GM21528 (cell line): ENCODE results near the gene WRAP73.
A peak's percentile ranks its signal among the peaks of the same experiment; 100 is the strongest.

Experiments
- ATAC-seq: cut with Tn5 transposase; IDR thresholded peaks from one replicate; pipeline ENCODE4 v1.9.1; 2021; ENCODE audit warnings: mild to moderate bottlenecking, moderate library complexity; ENCODE audit not compliant: unreplicated experiment, low FRiP score

The WRAP73 gene, protein sequence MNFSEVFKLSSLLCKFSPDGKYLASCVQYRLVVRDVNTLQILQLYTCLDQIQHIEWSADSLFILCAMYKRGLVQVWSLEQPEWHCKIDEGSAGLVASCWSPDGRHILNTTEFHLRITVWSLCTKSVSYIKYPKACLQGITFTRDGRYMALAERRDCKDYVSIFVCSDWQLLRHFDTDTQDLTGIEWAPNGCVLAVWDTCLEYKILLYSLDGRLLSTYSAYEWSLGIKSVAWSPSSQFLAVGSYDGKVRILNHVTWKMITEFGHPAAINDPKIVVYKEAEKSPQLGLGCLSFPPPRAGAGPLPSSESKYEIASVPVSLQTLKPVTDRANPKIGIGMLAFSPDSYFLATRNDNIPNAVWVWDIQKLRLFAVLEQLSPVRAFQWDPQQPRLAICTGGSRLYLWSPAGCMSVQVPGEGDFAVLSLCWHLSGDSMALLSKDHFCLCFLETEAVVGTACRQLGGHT

GRCh38 chr1:3649342-3650247 lies at the start of gene WRAP73:
Gene WRAP73 (minus strand): TSS chr1:3650103. CDS start chr1:3649999, 104 bp downstream.
- ATAC-seq: peak; percentile 69

DNA sequence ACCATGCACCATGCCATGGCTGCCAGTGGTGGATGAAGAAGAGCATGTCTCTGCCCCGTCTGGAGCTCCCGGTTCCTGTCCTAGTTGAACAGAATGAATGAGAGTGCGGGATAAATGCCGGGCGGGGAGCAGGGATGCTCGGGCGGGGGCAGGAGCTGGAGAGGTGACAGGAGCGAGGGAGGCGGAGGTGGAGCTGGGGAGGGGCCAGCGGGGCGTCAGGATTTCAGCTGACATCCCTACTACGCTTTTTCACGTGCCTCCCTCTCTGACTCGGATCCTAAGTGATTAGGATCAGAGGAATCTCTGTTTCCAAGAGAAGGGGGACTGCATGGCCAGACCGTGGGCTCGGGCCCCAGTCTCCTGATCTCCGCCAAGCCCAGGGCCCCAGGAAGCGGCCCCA lies 49.7 kb upstream of the WRAP73 start:
- no peak for ATAC-seq

DNA sequence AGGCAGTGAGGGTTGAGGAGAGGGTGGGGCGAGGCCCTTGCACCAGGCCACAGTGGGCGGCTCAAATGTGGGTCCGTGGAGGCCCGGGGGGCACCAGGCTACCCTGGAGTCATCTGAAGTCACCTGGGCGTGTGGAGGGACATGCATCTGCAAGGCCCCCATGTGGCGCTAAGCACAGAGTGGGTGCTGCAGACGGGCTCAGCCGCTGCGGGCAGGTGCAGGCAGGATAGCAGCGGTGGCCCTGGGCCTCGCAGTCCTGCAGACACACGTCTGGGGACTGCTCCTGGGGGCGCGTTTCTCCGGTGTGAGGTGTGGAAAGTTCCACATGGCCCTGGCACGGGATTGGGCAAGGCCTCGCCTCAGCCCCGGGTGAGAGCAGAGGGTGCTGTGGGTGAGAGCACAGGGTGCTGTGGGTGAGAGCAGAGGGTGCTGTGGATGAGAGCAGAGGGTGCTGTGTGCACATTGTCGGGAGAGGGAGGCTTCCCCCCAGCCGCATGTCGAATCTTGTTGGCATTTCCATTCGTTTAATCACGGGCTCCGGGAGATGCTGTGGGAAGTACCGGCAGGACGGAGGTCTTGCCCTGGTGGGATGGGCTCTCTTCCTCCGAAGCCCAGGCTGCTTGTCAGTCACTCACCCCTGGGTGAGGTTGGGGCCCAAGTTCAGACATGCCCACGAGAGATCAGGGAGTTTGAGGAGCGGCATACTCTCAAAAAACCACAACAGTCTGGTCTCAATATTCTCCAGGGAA lies 48.9 kb upstream of the WRAP73 start:
- no peak for ATAC-seq

- no peak for ATAC-seq
Measured at GRCh38 chr1:3697810-3698209, 47.9 kb upstream of the WRAP73 start.

DNA sequence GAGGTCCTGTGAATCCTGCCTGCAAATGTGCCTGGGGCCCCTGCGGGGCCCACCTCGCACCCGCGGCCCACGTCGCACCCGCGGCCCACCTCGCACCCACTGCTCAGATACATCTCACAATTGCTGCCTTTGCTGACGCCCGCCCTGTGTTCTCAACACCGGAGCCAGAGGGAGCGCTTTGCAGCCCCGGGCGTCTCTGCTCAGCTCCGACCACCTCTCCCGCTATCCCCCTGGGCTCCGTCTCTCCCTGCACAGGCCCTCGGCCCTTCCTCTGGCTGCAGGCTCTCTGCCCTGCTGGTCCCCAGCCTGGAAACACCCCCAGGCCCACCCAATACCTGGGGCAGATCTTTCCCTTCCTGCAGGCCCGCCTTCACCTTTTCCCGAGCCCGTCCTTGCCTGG lies 47.2 kb upstream of the WRAP73 start:
- no peak for ATAC-seq

DNA sequence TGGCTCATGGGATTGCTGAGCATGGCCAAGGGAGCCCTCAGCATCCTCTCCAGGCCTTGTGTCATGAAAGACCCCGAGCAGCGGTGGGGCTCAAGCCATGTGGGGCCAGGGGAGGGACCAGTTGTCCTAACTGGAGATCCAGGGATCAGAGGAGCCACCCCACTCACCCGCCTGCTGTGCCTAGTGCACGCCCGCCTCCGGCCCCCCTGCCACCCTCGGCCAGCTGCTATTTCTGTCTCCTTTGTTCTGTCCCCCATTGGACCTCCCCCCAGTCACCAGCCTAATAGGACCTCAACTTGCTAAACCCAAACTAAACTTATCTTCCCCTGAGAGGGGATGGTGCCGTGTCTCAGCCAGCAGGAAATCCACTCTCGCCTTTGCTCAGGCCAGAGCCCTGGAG lies 46.8 kb upstream of the WRAP73 start:
- ATAC-seq: no peak

- no peak for ATAC-seq
Measured at GRCh38 chr1:3695326-3696217, 45.7 kb upstream of the WRAP73 start.

GRCh38 chr1:3693321-3693720 lies 43.4 kb upstream of the WRAP73 start:
- ATAC-seq: no peak

- ATAC-seq: no peak
Measured at GRCh38 chr1:3692598-3692997, 42.7 kb upstream of the WRAP73 start.

GRCh38 chr1:3691421-3692204 lies 41.7 kb upstream of the WRAP73 start:
- ATAC-seq: no peak

DNA sequence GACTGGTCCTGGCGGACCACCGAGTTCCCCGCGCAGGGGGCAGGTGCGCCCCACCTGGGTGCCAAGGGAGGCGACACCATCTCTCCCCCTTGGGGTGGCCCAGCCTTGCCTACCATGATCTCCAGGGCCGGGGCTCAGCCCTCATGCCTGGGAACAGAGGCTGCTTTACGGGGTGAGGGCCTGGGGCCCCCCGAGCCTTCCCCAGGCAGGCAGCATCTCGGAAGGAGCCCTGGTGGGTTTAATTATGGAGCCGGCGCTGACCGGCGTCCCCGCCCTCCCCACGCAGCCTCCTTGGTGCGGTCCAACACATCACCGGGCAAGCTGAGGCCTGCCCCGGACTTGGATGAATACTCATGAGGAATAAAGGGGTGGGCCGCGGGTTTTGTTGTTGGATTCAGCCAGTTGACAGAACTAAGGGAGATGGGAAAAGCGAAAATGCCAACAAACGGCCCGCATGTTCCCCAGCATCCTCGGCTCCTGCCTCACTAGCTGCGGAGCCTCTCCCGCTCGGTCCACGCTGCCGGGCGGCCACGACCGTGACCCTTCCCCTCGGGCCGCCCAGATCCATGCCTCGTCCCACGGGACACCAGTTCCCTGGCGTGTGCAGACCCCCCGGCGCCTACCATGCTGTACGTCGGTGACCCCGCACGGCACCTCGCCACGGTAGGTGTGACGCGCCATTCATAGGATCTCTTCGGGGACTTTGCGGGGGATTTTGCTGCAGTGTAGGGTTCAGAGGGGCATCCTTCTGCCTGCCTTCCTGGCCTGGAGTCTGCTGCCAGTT lies 40.6 kb upstream of the WRAP73 start:
- no peak for ATAC-seq

DNA sequence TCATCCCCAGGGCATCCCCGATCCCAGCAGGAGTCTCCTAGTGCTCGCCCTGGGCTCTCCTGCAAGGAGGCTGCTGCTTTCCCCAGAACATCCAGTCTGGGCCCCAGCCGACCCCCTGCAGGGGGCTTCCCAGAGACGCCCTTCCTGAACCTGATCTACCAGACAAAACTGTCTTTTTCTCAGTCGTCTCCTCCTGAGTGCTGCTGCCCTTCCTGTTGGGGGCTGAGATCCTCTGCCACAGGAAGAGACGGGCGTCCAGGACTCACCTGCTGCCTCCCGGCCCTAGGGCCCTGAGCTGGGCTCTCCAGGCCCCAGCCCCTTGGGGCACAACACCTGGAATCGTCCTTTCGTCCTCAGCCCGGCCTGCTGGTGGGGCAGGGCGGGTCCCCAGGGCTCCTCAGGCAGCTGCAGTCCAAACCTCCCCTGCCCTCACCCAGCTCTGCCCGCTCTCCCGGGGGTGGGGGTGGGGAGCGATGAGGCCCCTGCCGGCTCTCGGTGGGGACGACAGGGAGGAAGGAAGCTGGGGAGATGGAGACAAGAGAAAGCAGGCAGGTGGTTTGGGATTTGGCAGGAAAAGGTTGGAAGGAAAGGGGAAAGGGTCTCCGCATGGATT lies 39.3 kb upstream of the WRAP73 start:
- no peak for ATAC-seq

DNA sequence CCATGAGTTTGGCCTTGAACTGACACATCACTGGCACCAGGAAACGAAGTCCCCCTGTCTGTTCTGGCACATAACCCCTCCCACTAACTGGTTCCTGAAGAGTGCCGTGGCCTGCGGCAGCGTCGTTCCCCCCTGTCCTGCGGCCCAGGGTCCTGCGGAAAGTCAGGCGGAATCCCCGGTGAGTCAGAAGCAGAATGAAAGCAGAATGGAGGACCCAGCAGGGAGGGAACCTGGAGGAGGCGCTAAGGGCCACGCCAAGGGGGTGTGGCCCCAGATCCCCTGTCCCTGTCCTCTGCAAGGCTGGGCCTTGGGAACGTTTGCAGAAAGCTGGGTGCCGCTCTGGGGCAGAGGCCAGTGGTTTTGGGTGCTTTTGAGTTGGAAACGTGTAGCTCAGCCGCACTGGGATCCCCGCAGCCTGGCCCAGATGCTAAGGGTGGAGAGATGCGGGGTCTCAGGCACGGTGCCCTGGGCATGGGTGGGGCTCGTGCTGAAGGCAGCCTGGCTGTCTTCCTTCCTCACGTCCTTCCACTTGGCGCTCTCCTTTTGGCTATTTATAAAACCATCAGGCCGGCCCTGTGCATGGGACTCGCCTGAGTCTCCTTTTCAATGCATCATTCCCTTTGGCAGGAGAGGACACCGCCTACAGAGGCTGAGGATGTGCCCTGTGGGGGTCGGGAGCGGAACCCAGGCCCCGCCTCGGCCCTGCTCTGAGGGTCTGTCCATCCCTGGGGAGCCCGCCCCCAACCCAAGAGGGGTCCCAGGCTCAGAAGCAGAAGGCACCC lies 38.6 kb upstream of the WRAP73 start:
- no peak for ATAC-seq

DNA sequence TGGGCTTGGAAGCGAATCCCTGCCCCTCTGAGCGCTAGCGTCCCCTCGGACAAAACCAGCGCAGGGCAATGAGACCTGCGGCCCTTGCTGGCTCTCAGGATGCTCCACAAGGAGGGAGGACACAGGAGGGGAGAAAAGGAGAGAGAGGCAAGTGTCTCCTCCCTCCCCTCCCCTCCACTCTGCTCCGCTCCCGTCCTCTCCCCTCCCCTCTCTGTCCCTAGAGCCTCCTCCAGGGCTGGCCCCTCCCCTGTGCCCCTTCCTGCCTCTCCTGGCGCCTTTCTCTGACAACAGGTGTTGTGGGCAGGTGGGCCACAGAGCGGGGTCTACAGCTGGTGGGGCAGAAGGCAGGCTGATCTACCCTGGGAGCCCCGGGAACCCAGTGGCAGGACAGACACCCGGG lies 37.6 kb upstream of the WRAP73 start:
- ATAC-seq: no peak

DNA sequence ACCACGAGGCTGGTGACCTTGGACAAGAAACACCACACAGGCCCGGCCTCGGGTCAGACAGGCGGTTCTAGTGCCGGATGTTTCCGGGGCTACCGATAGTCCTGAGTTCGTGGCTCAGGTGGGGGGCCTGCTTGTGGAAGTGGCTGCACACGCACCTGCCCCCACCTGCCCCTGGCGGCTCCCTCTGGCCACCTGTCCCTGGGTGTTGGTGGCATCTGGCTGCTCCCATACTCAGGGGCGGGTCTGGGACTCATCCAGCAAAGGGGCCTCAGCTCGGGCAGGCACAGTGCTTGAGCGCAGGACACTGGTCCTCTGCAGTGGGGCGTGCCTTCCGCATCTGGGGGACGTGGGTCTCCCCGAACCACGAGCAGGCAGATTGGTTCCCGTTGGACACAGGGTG lies 36.0 kb upstream of the WRAP73 start:
- ATAC-seq: no peak

DNA sequence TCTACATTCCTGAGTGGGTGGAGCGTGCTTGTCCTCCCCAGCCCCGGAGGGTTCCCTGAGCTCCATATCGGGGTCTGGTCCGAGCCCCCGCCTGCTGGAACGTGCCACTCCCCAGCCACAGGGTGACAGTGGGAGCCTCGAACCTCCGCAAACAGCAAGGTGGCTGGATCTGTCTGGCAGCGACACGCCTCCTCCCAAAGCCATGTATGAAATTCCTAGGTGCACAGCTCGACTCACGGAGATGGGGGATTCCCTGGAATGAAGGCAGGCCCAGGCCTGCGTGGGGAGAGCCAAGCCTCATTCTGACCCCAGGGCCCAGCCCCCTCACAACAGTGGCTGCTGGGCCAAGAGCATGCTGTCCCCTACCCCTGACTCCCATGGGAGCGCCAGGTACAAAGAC lies 35.3 kb upstream of the WRAP73 start:
- no peak for ATAC-seq

GRCh38 chr1:3683992-3684391 lies 34.1 kb upstream of the WRAP73 start:
- no peak for ATAC-seq
